C1 segment of cervical spinal cord (tissue), 14 donors: ENCODE measurements around the gene EGLN2.
"Not testable (repeated sequence)": the region's sequence is repeated elsewhere in the genome, so short reads cannot be mapped to it uniquely, and the experiment has no call there.

Experiments
- DNase-seq, 14 donors: peaks; one replicate each; lab custom pipeline; 2025; lab: John Stamatoyannopoulos, UW

The EGLN2 gene

DNA sequence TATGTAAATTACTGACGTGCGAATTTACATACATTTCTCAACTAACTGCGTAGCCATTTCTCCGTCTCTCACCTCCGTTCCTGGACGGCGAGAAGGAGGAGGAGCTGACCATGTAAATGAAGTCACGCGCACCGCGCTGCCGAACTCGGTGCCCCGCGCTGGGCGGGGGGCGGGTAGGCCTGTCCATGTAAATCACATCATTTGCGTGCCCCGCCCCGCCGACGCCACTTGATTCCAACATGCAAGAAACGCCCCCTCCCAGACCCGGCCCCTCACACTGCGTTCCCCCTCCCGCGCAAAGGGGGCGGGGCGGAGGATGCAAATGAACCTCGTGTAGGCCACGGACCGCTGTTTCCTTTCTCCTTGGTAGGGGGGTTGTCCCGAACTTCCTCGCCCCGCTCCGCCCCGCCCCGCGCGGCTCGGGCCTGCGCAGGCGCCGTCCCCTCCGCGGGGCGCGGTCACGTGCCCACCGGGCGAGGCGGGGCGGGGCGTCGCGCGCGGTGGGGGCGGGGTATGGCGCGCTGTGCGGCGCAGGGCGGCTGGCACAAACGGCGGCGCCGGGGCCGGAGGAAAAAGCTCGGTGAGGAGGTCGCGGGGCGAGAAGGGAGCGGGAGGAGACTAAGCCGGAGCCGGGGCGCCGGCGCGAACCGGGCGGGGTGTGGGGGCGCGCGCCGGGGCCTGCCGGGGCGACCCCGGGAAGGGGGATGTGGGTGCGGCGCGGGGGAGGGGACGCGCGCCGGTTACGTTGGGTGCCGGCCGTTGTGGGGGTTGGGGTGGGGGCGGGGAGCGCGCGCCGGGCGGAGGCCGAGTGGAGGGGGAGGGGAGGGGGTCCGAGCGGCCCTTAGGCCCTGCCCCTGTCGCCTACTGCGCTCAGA is at the start of gene EGLN2:
EGLN2 (plus strand) TSS at position 509 of the 875 bp plus-strand sequence. CDS start 1,382 bp downstream, outside the sequence.
- peak; percentile 92 to 100 (median 98) for DNase-seq

DNA sequence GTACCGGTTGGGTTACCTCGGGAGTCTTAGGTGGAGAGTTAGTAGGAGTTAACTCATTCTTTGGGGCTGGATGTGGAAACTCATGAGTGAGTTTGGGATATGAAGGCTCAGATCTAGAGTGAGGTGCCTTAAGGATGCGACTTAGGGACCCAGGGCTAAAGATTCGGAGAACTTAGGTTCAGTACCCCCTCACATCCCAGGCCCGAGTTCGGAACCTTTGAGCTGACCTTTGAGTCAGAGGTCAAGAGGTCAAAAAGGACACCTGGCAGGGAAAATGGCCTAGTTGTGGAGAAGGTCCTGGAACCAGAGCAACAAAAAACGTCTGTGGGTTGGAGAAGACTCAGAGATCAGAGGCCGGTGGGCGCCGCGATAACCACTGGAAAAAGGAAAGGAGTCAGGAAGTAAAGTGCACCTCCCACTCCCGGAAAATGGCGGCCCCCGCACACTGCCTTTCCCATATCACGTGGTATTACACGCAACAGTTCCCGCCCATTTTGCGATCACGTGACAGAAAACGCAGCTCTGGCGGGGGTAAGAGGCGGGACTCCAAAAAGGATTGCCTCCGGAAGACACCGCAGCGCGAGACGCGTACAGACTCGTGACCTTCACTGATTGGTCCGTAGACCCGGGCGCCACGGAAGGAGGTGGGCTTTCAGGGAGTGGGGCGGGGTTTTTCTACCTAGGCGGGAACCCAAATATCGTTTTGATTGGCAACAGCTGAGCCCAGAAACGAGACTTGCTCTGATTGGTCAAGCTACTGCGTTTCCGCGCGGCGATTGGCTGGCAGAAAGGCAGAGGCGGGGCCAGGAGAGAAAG is 48.7 kb upstream of the EGLN2 start, which contains the start of gene ACTMAP:
ACTMAP (minus strand) TSS at position 420 of the 816 bp plus-strand sequence. CDS start 674 bp downstream, outside the sequence.
- DNase-seq = peak; percentile 98 to 100 (median 100)

DNA sequence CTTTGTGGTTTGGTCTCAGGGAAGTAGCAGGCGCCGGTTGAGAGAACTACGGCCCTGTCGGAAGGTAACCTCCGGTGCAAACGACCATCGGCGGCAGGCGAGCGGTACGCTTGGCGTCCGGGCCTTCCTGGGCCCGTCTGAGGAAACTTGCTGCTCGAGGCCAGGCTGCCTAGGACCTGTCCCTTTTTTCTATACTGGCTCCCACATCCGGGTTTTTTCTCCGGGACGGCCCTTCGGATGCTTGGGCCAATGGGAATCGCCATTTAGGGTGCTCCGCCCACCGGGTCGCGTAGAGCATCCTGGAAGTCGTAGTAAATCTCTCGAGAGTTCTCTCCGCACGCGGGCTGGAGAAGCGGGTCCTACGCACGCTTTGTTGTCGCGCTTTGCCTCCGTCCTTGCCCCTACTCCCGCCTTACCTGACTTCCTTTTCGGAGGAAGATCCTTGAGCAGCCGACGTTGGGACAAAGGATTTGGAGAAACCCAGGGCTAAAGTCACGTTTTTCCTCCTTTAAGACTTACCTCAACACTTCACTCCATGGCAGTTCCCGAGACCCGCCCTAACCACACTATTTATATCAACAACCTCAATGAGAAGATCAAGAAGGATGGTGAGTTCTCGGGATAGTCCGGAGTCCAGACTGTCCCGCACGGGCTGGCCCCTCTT is 48.0 kb upstream of the EGLN2 start, which contains the start of gene SNRPA:
SNRPA (plus strand) TSS at position 330 of the 664 bp plus-strand sequence; CDS start at position 536, 206 bp downstream.
- peak; percentile 98 to 100 (median 100) for DNase-seq

DNA sequence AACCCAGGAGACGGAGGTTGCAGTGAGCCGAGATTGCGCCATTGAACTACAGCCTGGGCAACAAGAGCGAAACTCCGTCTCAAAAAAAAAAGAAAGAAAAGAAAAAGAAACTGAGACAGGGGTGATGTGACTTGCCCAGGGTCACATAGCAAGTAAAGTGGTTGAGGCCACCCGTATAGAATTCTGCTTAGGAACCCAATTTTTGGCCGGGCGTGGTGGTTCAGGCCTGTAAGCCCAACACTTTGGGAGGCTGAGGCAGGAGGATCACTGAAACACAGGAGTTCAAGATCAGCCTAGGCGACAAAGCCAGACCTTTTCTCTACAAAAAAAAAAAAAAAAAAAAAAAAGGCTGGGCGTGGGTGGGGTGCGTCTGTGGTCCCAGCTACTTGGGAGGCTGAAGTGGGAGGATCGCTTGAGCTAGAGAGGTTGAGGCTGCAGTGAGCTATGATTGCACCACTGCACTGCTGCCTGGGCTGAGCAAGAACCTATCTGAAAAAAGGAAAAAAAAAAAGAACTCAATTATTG is 46.7 kb upstream of the EGLN2 start:
- DNase-seq = no peak

DNA sequence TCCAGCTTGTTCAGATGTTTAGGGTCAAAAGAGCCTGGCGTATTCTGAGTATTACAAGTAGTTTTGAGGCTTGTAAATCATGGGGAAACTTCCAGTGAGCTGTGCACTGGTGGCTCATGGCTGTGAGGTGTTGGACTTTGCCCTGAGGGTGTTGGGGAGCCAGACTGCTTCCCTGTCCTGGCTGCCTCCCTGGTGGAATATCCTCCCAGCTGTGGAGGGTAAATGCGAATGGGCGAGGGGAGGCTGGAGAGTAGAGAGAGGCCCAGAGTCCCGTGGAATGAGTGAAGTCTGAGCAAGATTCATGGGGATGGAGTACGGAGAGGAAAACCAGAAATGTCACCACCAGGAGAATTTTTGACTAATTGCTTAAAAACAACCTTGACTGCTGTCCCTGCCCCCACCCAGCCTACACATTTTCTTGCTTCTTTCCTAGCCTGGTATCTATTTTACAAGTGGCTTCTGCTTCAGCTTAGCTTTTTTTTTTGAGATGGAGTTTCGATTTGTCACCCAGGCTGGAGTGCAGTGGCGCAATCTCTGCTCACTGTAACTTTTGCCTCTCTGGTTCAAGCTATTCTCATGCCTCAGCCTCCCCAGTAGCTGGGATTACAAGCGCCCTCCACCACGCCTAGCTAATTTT is 44.3 kb upstream of the EGLN2 start:
- no peak for DNase-seq

DNA sequence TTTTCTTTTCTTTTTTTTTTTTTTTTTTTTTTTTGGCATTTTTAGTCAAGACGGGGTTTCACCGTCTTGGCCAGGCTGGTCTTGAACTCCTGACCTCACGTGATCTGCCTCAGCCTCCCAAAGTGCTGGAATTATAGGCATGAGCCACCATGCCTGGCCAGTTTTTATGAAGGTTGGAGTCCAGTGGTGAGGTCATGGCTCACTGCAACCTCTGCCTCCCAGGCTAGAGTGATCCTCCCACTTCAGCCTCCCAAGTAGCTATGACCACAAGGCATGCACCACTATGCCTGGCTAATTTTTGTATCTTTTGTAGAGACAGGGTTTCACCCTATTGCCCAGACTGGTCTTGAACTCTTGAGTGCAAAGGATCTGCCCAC is 43.8 kb upstream of the EGLN2 start:
- DNase-seq = no peak

DNA sequence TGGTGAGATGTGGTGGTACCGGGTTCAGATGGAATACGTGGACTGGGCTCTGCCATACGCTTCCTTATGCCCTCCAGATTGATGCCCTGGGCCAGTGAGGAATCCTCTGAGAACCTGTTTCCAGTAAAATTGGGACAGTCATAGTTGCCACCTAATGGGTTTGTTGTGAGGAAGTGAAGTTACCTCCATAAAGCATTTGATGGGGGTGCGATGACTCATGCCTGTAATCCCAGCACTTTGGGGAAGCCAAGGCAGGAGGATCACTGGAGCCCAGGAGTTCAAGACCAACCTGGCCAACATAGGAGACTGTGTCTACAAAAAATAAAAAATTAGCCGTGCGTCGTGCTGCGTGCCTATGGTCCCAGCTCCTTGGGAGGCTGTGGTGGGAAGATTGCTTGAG is 43.2 kb upstream of the EGLN2 start:
- no peak for DNase-seq

DNA sequence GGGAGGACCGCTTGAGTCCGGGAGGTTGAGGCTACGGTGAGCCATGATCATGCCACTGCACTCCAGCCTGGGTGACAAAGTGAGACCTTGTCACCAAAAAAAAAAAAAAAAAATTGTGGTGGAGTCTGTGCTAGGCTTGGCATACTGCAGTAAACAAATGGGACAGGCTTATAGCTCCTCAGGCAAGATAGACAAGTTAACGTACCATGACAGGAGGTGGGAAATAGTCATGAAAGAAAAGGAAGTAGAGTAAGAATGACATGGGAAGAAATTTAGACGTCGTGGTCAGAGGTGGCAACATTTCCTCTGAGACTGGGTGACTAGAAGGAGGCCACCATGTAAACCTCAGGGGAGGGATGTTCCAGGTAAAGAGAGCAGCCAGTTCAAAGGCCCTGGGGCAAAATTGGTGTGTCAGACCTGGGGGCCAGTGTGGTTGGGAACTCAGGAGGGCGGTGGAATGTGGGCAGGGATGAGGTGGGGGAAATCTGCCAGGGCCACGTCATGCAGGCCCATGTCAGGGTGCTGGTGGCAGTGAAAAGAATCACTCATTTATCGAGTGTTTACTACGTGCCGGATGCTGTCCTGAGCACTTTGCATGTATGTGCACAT is 42.4 kb upstream of the EGLN2 start:
- DNase-seq = no peak

DNA sequence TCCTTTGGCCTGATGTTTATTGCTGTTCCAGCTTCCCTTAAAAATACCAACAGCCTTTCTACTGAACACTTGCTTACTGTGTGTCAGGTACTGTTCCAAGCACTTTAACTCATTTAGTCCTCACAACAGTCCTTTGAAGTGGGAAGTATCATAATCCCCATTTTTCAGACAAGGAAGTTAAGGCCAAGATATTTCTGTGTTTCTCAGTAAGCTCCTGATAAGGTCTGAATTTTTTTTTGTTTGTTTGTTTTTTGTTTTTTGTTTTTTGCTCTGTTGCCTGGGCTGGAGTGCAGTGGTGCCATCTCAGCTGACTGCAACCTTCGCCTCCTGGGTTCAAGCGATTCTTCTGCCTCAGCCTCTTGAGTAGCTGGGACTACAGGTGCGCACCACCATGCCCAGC is 40.5 kb upstream of the EGLN2 start:
- DNase-seq = no peak

DNA sequence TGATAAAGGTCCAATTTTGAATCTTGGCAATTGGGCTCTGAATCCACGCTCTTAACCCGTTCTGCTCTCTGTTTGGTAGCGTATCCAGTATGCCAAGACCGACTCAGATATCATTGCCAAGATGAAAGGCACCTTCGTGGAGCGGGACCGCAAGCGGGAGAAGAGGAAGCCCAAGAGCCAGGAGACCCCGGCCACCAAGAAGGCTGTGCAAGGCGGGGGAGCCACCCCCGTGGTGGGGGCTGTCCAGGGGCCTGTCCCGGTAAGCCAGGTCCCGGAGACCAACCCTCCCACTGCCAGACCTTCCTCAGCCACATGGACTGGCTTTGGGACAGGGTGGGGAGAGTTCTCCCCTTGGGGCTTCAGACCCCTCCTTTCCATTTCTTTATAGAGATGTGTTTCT is 39.6 kb upstream of the EGLN2 start:
- no peak for DNase-seq

DNA sequence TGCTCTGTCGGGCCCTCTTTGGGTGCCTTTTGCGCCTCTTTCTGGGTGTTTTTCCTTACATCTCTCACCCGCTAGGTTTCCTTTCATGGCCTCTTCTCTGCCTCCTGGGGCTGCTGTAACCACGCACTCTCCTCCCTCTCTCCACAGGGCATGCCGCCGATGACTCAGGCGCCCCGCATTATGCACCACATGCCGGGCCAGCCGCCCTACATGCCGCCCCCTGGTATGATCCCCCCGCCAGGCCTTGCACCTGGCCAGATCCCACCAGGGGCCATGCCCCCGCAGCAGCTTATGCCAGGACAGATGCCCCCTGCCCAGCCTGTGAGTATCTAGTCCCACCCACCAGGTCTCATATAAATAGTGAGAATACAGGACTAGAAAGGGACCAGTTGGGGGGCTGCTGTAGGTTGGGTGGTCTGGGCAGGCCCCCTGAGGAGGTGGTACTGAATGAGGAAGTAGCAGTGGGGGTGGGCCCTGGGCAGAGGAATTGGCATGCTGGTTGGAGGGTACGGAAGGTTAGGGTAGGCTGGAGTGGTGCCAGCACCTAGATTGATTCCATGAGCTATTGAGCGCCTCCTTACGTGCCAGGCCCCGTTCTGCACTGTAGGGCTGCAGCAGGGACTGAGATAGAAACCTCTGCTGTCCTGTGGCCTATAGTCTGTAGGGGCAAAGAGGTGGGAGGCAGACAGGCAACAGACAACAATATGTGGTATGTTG is 36.1 kb upstream of the EGLN2 start:
- DNase-seq = no peak

DNA sequence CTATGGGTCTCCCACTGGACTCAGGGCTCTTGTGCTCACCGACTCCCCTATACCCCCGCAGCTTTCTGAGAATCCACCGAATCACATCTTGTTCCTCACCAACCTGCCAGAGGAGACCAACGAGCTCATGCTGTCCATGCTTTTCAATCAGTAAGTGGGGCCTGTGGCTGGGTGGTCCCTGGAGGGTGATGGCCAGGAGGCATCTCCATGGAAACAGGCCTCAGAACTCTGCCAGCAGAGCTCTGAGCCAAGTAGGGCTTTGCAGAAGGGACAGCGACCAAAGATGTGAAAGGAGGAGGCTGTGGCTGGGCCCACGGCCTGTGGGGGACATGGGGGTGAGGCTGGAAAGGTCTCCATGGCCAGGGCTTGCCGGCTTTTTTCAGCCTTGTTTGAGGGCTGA is 35.5 kb upstream of the EGLN2 start:
- DNase-seq = no peak

DNA sequence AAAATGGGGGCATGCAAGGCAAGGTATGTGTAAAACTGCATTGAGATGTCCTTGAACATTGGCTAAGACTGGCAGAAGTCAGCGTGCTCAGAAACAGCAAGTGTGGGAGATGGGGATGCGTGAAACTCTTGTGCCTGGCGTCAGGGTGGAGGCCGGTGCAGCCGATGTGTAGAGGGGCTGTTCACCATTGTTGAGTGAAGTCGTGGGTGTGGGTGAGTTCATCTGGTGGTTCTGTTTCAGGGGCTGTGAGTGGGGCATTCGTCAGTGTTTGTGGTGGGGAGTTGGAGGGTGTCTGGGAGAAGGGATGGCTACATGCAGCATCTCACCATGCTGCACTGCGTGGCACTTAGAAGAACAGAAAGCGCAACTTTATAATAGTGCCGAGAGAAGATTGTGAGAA is 35.0 kb upstream of the EGLN2 start:
- no peak for DNase-seq

DNA sequence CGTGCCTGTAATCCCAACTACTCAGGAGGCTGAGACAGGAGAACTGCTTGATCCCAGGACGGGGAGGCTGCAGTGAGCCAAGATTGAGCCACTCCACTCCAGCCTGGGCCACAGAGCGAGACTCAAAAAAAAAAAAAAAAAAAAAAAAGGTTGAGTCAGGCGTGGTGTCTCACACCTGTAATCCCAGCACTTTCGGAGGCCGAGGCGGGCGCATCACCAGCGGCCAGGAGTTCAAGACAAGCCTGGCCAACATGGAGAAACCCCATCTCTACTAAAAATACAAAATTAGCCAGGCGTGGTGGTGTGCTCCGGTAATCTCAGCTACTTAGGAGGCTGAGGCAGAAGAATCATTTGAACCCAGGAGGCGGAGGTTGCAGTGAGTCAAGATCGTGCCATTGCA is 32.6 kb upstream of the EGLN2 start:
- not testable (repeated sequence) for DNase-seq

DNA sequence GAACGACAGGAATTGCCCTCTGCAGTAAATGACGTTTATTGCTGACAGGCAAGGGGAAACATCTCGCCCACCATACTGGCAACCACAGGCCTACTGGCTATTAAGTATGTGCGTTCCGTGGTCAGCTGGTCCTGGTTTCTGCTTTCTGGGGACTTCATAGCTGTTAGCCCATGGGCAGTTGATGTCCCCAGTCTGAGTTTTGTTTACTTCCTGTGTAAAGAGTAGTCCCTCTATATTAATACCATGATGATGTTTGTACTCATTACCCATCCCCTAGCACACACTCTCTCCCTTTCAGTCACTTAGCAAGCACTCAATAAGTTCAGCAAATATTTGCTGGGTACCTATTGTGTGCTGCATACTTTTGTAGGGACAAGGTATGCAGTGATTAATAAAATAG is 30.1 kb upstream of the EGLN2 start:
- no peak for DNase-seq

DNA sequence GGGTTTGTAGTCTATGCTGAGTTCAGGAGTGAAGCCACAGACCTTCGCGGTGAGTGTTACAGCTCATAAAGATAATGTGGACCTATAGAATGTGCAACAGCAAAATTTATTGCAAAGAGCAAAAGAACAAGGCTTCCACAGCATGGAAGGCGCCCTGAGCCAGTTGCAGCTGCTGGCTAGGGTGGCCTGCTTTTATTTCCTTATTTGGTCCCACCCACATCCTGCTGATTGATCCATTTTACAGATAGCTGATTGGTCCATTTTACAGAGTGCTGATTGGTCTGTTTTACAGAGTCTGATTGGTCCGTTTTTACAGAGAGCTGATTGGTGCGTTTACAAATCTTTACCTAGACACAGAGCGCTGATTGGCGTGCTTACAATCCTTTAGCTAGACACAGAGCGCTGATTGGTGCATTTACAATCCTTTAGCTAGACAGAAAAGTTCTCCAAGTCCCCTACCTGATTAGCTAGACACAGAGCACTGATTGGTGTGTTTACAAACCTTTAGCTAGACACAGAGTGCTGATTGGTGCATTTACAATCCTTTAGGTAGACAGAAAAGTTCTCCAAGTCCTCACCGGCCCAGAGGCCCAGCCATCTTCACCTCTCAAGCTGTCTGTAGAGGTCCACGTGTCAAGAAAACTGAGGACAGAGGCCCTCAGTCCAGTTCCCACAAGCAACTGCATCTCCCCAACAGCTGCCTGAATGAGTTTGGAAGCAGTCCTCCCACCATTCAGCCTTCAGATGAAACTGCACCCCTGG is 27.7 kb upstream of the EGLN2 start:
- DNase-seq = not testable (repeated sequence)

DNA sequence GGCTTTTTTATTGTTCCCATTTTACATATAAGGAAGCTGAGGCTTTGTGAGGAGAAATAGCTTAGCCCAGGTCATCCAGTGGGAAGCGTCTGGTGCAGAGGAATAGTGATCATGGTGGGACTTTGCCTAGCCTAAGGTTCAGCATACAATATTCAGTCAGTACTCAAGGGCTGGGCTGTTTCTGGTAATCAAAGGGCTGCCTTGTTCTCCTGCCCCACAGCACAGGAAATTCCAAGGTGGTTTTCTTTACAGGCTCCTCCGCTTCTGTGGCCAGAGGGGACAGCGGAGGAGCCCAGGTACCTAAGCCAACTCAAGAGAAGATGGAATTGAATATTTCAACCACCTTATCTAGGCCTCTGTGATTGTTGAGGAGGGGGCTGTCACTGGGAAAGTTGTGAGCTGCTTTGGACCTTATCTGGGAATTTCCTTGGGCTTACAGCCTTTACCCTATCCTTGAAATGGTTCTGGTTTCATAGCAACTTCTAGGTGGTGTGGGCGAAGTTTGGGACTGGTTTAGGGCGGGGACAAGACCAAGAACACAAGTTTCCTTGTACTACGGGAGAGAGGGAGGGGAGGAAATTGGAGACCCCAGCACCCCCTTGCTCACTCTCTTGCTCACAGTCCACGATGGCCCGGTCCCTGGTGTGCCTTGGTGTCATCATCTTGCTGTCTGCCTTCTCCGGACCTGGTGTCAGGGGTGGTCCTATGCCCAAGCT is 23.9 kb upstream of the EGLN2 start, which contains the start of gene MIA:
MIA (plus strand) TSS at position 606 of the 716 bp plus-strand sequence; CDS start at position 628, 22 bp downstream.
- DNase-seq = no peak

DNA sequence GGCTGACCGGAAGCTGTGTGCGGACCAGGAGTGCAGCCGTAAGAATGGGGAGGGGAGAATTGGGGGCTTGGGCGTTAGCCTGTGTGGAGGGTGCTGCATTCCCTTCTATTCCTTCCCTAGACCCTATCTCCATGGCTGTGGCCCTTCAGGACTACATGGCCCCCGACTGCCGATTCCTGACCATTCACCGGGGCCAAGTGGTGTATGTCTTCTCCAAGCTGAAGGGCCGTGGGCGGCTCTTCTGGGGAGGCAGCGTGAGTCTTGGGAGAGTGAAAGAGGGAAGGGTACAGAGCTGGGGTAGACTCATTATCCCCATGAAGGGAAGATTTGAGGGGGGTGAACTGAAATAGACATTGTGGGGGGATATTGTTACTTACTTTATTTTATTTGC is 23.4 kb upstream of the EGLN2 start:
- no peak for DNase-seq
